HUDEP-2 (cell line): Measurements from ENCODE around the gene SORCS2.
A peak's percentile ranks its signal among the peaks of the same experiment; 100 is the strongest.

Source experiments
- DNase-seq, 76 experiments: peaks; one replicate each; lab custom pipeline; 2025; ENCODE audit not compliant: unreplicated experiment in 76 of 76; lab: John Stamatoyannopoulos, UW

The SORCS2 gene

DNA sequence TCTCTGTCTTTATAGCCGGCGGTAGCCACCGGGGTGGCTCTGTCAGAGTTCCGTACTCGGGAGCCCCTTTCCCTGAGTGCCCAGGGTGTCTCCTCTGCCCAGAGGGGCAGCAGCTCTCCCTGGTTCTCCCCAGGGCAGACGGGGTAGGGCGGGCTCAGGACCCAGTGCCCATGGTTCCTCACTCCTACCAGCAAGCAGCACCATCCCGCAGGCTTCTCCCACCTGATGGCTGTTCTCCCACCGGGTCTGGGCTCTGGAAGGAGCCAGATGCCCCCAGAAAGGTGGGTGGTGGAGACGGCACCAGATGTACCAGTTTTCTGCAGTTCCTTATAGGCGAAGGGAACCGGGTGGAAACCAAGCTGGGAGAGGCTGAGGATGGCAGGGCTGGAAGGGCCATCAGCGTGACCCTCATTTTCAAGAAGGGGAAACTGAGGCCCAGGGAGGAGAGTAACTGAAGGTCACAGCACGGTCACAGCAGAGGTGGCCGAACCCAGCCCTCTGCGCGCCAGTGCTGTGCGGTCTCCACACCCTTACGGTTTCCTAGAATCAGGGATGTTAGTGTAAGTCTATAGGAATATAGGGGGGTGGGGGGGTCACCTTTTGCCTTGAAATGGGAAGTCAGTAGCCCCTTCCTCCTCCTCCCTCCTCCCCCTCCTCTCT, 548.7 kb downstream of the SORCS2 start:
- DNase-seq: no peak

- no peak for DNase-seq
Observed at GRCh38 chr4:7741946-7742806, 549.8 kb downstream of the SORCS2 start.

DNA sequence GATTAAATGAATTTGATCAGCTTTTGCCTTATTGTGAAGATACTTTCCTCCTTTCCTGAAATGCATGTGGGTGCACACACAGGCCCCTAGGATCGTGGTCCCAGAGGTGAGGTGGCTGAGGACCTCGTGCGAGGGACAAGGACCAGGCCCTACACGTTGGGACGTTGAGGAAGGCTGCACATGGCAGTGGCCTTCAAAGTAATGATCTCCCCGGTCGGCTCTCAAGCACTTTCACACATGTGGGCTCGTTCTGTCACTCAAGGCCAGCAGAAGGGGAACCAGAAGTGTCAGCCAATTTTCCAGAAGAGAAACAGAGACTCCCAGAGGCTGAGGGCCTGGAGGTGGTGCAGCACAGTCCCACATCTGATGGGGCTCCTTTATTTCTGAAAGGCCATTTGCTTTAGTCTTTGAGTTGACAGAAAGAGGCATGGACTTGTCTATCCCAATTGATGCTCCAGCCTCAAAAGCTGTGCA, 550.5 kb downstream of the SORCS2 start:
- no peak for DNase-seq

DNA sequence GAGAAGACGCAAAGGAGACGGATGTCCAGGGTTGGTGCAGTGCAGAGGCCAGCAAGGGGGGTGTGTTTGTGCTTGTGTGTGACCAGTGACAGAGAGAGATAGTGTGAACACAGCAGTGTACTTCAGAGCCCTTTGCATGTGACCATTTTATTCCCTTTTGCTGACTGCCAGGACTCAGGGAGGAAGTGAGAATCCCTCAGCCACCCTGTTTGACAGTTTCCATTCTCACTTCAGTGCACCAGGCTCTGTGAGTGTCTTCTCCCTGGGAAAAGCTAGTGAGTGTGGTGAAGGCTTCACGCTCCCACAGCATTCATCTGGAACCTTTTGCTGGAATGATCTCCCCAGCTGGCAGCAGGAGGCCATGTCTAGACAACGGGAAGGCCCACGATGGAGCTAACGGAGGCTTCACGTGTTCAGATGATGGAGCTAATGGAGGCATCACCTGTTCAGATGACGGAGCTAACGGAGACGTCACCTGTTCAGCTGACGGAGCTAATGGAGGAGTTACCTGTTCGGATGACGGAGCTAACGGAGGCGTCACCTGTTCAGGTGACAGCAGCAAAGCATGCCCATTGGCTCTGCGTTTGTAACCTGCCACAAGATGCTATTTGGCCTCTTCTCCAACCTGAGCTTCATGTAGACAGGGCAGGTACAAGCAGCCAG, 551.9 kb downstream of the SORCS2 start:
- no peak for DNase-seq

DNA sequence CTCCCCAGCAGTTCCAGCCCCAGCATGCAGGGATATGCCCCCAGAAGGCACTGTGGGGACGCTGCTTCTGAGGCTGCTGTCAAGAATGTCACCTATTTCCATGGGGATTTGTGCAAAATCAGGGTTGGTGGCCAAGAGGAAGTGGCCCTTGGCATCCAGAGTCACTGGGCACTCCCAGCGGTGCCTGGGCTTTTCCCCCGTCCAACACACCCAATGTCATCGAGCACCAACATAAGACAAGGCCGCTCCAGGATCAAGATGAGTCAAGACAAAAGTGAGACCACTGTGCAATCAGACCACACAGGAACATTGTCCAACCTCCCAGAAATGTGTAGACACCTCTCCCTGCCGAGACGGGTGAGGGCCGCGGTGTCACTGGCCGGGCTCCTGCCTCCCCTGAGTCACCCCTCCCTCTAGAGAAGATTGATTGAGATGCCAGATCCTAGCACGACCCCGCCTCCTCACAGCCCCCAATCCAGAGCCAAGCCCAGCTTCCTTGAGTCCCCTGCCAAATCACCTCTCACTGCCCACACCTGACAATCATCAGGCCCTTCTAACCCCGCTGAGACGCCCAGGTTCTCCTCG, 553.1 kb downstream of the SORCS2 start:
- DNase-seq: no peak

DNA sequence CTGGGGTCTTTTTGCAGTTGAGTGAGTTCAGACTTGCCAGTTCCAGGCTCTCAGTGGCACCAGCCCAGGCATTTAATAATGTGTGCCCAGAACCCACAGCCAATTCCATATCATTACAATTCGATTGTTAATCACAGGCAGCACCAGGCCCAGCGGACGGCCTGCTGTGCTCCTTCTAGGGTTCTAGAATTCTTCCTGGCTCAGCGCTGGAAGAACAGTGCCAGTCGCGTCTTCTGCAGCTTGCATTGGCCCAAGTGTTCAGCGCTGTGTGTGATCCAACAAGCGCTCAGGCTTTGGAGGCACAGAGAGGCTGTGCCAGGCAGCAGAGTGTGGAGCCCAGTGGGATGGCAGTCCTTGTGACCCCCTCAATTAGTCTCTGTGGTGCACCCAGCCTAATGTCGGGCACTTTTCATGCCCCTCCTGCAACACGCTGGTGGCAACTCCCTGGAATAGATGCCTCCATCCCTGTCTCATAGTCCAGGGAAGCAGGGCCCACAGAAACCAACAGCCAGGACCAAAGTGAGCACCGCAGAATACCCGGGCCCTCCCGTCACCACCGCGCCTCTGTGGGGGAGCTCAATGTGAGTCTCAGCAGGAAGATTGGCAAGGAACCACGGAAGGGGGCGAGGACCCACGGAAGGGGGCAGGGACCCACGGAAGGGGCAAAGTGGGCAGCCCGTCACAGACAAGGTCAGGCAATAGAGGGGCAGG, 554.2 kb downstream of the SORCS2 start:
- DNase-seq: no peak

GRCh38 chr4:7747062-7747385, 554.7 kb downstream of the SORCS2 start:
- DNase-seq: no peak

DNA sequence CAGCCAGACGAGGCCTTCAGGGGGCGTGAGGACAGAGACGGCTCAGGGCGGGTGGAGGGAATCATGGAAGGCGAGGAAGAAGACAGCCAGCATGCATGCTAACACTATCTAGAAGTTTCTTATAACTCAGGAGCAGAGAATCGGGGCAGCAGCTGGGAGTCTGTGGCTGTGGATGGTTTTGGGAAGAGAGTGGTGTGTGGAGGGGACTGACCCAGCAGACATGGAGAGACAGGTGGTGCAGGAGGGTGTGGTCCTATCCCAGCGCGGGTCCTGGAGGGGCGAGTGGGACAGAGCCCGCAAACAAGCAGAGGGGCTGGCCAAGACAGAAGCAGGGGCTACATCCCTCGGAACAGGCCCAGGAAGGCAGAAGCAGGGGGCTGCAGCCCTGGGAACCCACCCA, 555.2 kb downstream of the SORCS2 start:
- no peak for DNase-seq

DNA sequence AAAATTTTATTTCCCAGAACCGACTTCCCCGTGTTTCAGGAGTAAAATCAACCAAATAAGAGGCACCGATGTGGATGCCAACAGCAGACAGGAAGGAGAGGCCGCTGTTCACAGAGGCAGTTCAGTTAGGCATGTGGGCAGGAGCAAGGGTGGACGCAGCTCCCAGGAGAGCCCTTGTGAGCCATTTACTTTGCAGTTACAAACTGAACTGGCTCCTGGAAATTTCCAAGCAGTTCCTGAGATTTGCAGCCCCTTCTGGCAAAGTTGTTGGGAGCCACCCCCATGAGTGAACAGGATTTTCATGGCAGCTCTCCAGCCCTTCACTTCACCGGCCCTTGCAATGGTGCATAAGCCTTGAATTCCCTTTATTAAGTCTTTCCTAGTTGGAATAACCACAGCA, 558.2 kb downstream of the SORCS2 start:
- no peak for DNase-seq

GRCh38 chr4:7750972-7751371, 558.6 kb downstream of the SORCS2 start:
- DNase-seq: no peak

DNA sequence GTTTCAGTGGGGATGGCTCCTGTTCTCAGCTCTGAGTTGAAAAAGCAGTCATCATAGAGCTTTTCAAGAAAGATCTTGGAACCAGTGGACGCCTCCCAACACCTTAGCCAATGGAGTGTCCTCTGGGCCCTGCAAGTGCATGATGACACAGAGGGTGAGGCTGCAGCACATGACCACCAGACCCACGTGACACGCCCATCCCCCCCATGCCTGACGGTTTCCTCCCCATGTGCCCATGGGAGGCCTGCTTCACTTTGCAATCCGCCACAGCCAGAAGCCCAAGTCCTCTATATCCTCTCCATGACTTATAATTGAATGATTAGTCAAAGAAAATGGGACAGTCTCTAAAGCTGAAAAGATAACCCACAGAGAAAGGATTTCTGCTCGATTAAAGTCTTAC, 560.3 kb downstream of the SORCS2 start:
- peak in 1 of 76 experiments; percentile 2 for DNase-seq

DNA sequence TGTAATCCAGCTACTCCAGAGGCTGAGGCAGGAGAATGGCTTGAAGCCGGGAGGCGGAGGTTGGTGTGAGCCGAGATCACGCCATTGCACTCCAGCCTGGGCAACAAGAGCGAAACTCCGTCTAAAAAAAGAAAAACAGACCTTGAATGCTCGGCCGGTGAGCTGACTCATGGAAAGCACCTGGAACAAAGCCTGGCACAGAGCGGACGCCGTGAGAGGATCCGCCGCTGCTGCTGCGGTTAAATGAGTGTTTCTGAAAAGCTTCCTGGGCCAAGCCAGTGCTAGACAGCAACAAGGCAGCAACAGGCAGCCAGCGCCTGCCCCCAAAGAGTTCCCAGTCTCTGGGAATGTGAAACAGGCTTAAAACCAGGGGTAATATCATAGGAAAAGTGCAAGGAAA, 560.9 kb downstream of the SORCS2 start:
- DNase-seq: no peak

DNA sequence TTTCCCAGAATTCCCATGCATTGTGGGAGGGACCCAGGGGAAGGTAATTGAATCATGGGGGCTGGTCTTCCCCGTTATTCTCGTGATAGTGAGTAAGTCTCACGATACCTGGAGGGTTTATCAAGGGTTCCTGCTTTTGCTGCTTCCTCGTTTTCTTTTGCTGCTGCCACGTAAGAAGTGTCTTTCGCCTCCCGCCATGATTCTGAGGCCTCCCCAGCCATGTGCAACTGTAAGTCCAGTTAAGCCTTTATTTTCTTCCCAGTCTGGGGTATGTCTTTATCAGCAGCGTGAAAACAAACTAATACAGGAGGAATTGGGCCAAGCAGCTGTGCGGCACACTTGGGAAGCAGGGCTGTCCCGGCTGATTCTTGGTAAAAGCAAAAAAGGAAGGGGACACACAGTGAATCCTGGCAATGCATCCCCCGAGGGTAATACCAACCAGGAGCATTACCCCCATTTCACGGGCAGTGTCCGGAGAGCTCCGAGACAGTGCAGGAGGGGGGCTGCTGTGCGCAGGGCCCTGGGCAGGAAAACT, 561.7 kb downstream of the SORCS2 start:
- DNase-seq: no peak

GRCh38 chr4:7754565-7755262, 562.4 kb downstream of the SORCS2 start:
- no peak for DNase-seq

GRCh38 chr4:7755561-7755960, 563.2 kb downstream of the SORCS2 start:
- no peak for DNase-seq

DNA sequence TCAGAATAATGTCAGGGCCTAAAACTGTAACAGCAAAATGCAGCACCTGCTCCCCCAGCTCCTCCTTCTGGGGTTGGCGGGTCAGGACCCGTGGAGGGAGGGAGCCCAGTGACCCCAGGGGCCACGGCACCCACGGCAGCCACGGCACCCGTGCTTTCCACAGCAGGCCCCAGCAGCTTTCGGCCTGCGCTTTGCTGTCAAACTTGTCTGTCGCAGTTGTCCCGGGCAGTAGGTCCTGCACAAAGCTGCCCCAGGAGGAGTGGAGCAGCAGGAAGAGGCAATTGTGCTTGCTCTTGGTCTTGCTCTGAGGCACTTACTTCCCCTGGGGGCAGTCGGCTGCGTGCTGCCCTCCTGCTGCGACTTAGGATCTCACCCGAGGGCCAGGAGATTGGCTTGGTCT, 563.7 kb downstream of the SORCS2 start:
- DNase-seq: no peak

DNA sequence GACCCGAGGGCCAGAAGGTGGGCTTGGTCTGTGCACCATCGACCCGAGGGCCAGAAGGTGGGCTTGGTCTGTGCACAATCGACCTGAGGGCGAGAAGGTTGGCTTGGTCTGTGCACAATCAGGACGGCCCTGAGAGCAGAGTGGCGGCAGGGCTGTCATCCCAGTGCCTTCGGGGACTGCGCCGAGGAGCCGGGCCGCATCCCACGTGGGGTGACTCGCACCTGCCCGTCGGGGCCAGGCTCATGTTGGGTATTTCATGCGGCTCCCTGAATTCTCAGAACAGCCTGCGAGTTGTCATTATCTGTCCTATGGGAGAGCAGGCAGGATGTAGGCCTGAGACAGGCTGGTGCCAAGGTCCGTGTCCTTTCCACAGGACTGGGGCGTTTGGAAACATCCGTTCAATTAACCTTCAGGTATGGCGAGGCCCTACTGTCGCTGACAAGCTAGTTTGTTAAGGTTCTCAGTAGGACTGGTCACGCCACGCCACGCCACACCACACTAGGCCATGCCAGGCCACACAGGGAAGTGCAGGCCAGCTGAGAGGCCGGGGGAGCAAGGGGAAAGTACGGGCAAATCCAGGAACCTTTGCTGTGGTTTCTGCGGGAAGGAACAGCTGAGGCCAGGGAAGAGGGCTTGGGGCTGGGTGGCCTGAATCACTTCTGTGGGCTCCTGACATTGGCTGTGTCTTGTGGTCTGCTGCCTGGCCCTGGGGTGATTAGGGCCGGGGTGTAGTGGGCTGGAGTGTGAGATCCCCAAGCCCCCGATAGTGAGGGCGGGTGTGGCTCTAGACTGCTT, 564.4 kb downstream of the SORCS2 start:
- no peak for DNase-seq

DNA sequence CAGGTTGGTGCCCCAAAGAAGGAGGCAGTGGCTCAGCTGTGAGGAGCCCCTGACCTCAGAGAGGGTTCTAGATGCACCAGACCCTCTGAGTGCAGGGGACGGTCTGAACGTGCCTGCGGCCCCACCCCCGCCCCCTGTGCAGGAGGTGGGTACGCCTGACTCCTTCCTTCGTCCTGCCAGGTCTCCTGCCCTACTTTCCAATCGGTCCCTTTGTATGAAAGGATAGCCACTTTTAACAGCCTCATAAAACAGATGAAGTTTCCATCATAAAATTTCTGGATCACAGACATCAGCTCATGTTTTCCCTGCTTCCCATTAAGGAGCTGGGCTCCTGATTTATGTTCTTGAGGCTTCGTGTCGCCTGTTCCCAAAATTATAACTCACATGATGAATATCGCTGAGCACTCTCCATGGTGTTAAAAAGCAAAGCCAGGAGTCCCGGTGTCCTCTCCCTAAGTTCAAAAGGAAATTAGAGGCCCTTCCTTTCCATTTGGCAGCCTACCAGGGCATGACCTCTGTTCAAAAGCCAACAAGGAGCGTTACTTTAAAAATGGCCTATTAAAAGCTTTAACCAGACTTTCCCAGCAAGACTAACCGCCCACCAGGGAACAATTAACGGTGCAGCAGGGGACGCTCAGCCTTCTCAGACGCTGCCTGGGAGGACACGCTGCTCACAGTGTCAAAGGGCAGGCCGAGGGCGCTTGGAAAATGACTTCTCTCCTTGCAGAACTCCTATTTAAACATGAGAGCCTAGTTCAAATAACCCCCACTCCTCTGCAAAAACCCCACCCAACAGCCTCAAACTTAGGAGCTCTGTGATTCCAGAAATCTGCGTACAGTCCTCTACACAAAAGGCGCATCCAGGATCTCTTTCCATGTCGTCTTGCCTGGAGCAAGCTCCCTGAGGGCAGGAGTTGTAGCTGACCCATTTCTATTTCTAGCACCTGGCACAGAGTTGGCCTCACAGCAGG, 565.4 kb downstream of the SORCS2 start:
- no peak for DNase-seq
